Right ventricle myocardium superior (tissue), 1 donor: ENCODE results near the gene NT5C3A. TPM values are rescaled to one million over a fixed set of nuclear protein-coding genes. Genes with fewer than 3 reads are reported as not detected.

Experiments
- total RNA-seq: library from RNA; stranded (reverse); fragmentation: NEBNext Ultra II Directional; extraction: Animal tissue kit (Norgen Biotek cat#: 25700); gene quantifications from one replicate; pipeline ENCODE4 v1.2.1, GENCODE V29; 2021
- donor health status: DM: no; HTN: yes; CAD: no; lungs with severe emphysema.

Gene NT5C3A
- total RNA-seq, 1 donor from 2014 or later: 21.6 TPM

Other genes starting within 250 kb of the NT5C3A start
- gene KBTBD2, start 171.0 kb downstream of the NT5C3A start, total RNA-seq: 25.1 TPM
- gene FKBP9, start 105.3 kb downstream of the NT5C3A start, total RNA-seq: 120 TPM
- 20.1 TPM for gene RP9, start 46.6 kb upstream of the NT5C3A start, total RNA-seq
- gene BBS9, start 66.8 kb upstream of the NT5C3A start, total RNA-seq: 8.7 TPM